ENCODE results near the gene SCAMP5.

Gene SCAMP5

GRCh38 chr15:75023181-75023871, 28.0 kb downstream of the SCAMP5 start, which contains the start of gene PPCDC:
Gene PPCDC, plus strand, starts transcription at chr15:75023590. Its CDS starts 4,729 bp downstream, at chr15:75028319.
- TF ChIP-seq CTCF (IDR thresholded peaks at IDR 0.05; ENCODE audit: borderline replicate concordance, control extremely low read depth, extremely low read depth, insufficient read depth, missing control alignments) = no peak
- in situ Hi-C loops (cut with MboI; ENCODE audit: low sequenced_read_pairs, unreplicated experiment) = loop anchor here (10.0 kb wide), 1 partner anchor 281 kb away; no protein-coding TSS in a partner anchor
- DNase-seq (ENCODE audit: low spot score) = peak; percentile 99

- no peak for DNase-seq (ENCODE audit: low spot score)
- no peak for TF ChIP-seq CTCF (IDR thresholded peaks at IDR 0.05; ENCODE audit: borderline replicate concordance, control extremely low read depth, extremely low read depth, insufficient read depth, missing control alignments)
- in situ Hi-C loops (cut with MboI; ENCODE audit: low sequenced_read_pairs, unreplicated experiment) = loop anchor here (10.0 kb wide), 1 partner anchor 281 kb away; no protein-coding TSS in a partner anchor
Observed at GRCh38 chr15:75023872-75024636, 28.7 kb downstream of the SCAMP5 start.

- TF ChIP-seq CTCF (IDR thresholded peaks at IDR 0.05; ENCODE audit: borderline replicate concordance, control extremely low read depth, extremely low read depth, insufficient read depth, missing control alignments) = no peak
- no peak for DNase-seq (ENCODE audit: low spot score)
- in situ Hi-C loops (cut with MboI; ENCODE audit: low sequenced_read_pairs, unreplicated experiment) = loop anchor here (10.0 kb wide), 1 partner anchor 280 kb away; no protein-coding TSS in a partner anchor
Observed at GRCh38 chr15:75025107-75025506, 29.7 kb downstream of the SCAMP5 start.

GRCh38 chr15:75025548-75026260, 30.3 kb downstream of the SCAMP5 start:
- DNase-seq (ENCODE audit: low spot score) = no peak
- in situ Hi-C loops (cut with MboI; ENCODE audit: low sequenced_read_pairs, unreplicated experiment) = loop anchor here (10.0 kb wide), 1 partner anchor 279 kb away; no protein-coding TSS in a partner anchor
- no peak for TF ChIP-seq CTCF (IDR thresholded peaks at IDR 0.05; ENCODE audit: borderline replicate concordance, control extremely low read depth, extremely low read depth, insufficient read depth, missing control alignments)

GRCh38 chr15:75027551-75027950, 32.2 kb downstream of the SCAMP5 start:
- no peak for TF ChIP-seq CTCF (IDR thresholded peaks at IDR 0.05; ENCODE audit: borderline replicate concordance, control extremely low read depth, extremely low read depth, insufficient read depth, missing control alignments)
- no peak for DNase-seq (ENCODE audit: low spot score)
- in situ Hi-C loops (cut with MboI; ENCODE audit: low sequenced_read_pairs, unreplicated experiment) = loop anchor here (10.0 kb wide), 1 partner anchor 277 kb away; no protein-coding TSS in a partner anchor

- DNase-seq (ENCODE audit: low spot score) = no peak
- TF ChIP-seq CTCF (IDR thresholded peaks at IDR 0.05; ENCODE audit: borderline replicate concordance, control extremely low read depth, extremely low read depth, insufficient read depth, missing control alignments) = no peak
- in situ Hi-C loops (cut with MboI; ENCODE audit: low sequenced_read_pairs, unreplicated experiment) = loop anchor here (10.0 kb wide), 1 partner anchor 276 kb away; no protein-coding TSS in a partner anchor
Observed at GRCh38 chr15:75028991-75029377, 33.6 kb downstream of the SCAMP5 start.
